Stomach (tissue), 19 donors: ENCODE measurements around the gene ECHDC1. TPM values are rescaled to one million over a fixed set of nuclear protein-coding genes. Genes with fewer than 3 reads are reported as not detected.
A peak's percentile ranks its signal among the peaks of the same experiment; 100 is the strongest.

Source experiments
- DNase-seq, 2 donors: peaks; one replicate each; pipeline versions ENCODE4 v3.0.0 to v3.0.0-alpha.2; 2013 to 2019
- H3K27ac ChIP-seq, 5 donors: fragments of 200-600 bp in 4 of 5; sonication (generic) in 4 of 5; one replicate each; pipeline ENCODE4 v1.5.1; 2013 to 2019; ENCODE audit warnings: mild to moderate bottlenecking in 1 of 5, moderate library complexity in 1 of 5
- H3K27me3 ChIP-seq, 3 donors: fragments of 200-600 bp; sonication (generic); one replicate each; pipeline ENCODE4 v1.5.1; 2017 to 2019; ENCODE audit warnings: mixed run types in 1 of 3
- H3K36me3 ChIP-seq, 4 donors: fragments of 200-600 bp; sonication (generic); 1 replicate in 3 of 4; 2 replicates in 1 of 4; pipeline ENCODE4 v1.5.1; 2016 to 2019
- H3K4me1 ChIP-seq, 4 donors: fragments of 200-600 bp; sonication (generic); one replicate each; pipeline ENCODE4 v1.5.1; 2016 to 2019
- H3K4me3 ChIP-seq, 4 donors: fragments of 200-600 bp; sonication (generic) in 3 of 4; one replicate each; pipeline ENCODE4 v1.5.1; 2016 to 2019; ENCODE audit warnings: mild to moderate bottlenecking in 1 of 4
- H3K9me3 ChIP-seq, 4 donors: fragments of 200-600 bp; sonication (generic); one replicate each; pipeline ENCODE4 v1.5.1; 2016 to 2019
- EP300 ChIP-seq: sonication (generic); formaldehyde crosslinking; IDR thresholded peaks from one replicate; pipeline ENCODE4 v1.6.1; 2017; ENCODE audit warnings: antibody characterized with exemption
- POLR2A ChIP-seq, 4 donors: fragments of 450-650 bp; IDR thresholded peaks; one replicate each; pipeline ENCODE4 v1.6.1; 2016; ENCODE audit warnings: antibody characterized with exemption in 4 of 4, control low read depth in 2 of 4, mild to moderate bottlenecking in 1 of 4, moderate library complexity in 1 of 4
- POLR2AphosphoS5 ChIP-seq, 3 donors: sonication (generic); formaldehyde crosslinking; IDR thresholded peaks; one replicate each; pipeline ENCODE4 v1.6.1; 2016; ENCODE audit warnings: antibody characterized with exemption in 3 of 3
- WGBS, 5 donors: extraction: QIAGEN DNeasy Blood & Tissue Kit in 3 of 5; methylation state at CpG; one replicate each; pipeline versions ENCODE4 v1.1.5 to v1.1.7; 2013 to 2018; 5-methylcytosine and 5-hydroxymethylcytosine counted together
- intact Hi-C: fragments of 100-400 bp; cut with DNase I; formaldehyde crosslinking; loops from one replicate; pipeline ENCODE4 v1.15.1; 2023; ENCODE audit warnings: low total_unique reads
- long read RNA-seq, 10 donors: transcript quantifications; one replicate each; lab custom pipeline, GENCODE V29; 2026
- polyA plus RNA-seq, 3 donors: library from polyadenylated mRNA; stranded (reverse); fragments of 200-250 nt; gene quantifications; one replicate each; pipeline ENCODE4 v1.2.3, GENCODE V29; 2013
- total RNA-seq, 5 donors: library from RNA; depleted of rRNA; stranded (reverse); fragments of >200 nt; gene quantifications; one replicate each; pipeline versions ENCODE4 v1.1.0 to v1.2.3, GENCODE V29; 2014 to 2016
- TF ChIP-seq, protein P1 (sequence below), 7 experiments: fragments of 450-650 bp in 4 of 7; fragments of 200-600 bp in 3 of 7; sonication (generic) in 3 of 7; IDR thresholded peaks; one replicate each; pipeline ENCODE4 v1.5.1; 2016 to 2019; ENCODE audit warnings: antibody characterized with exemption in 7 of 7, control low read depth in 2 of 7, mild to moderate bottlenecking in 1 of 7
- donor health status: healthy with polysubstance abuse.
- donor health status: Bipolar disorder and iron deficiency.
- donor health status: healthy.

ECHDC1 gene, protein sequence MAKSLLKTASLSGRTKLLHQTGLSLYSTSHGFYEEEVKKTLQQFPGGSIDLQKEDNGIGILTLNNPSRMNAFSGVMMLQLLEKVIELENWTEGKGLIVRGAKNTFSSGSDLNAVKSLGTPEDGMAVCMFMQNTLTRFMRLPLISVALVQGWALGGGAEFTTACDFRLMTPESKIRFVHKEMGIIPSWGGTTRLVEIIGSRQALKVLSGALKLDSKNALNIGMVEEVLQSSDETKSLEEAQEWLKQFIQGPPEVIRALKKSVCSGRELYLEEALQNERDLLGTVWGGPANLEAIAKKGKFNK
- total RNA-seq (10 to 100 TPM; 11.9 to 71.0 (median 50.8) TPM), polyA plus RNA-seq (10 to 100 TPM; 28.4 to 51.4 (median 50.7) TPM)
- long read RNA-seq, donor 1, partial matches to known transcripts, result 0 of 3 reads
- long read RNA-seq, donor 1, other reads (novel, unspliced or antisense), result 0 of 3 reads
- long read RNA-seq, donor 2, partial matches to known transcripts, result 14 of 19 reads
- long read RNA-seq, donor 2, other reads (novel, unspliced or antisense), result 0 of 19 reads
- long read RNA-seq, donor 3, transcript ECHDC1-210 (6 exons, 2,341 nt), result major isoform, 5 of 15 reads
- long read RNA-seq, donor 3, partial matches to known transcripts, result 0 of 15 reads
- long read RNA-seq, donor 3, other reads (novel, unspliced or antisense), result 0 of 15 reads
- long read RNA-seq, donor 4, result 0 reads
- long read RNA-seq, donor 5, transcript ECHDC1-210 (6 exons, 2,341 nt), result major isoform, 5 of 9 reads
- long read RNA-seq, donor 5, partial matches to known transcripts, result 0 of 9 reads
- long read RNA-seq, donor 5, other reads (novel, unspliced or antisense), result 0 of 9 reads
- long read RNA-seq, donor 6, transcript ECHDC1-203 (5 exons, 1,354 nt), result minor isoform, 5 of 87 reads
- long read RNA-seq, donor 6, transcript ECHDC1-210 (6 exons, 2,341 nt), result major isoform, 24 of 87 reads
- long read RNA-seq, donor 6, partial matches to known transcripts, result 53 of 87 reads
- long read RNA-seq, donor 6, other reads (novel, unspliced or antisense), result 0 of 87 reads
- long read RNA-seq, donor 7, transcript ECHDC1-210 (6 exons, 2,341 nt), result major isoform, 7 of 17 reads
- long read RNA-seq, donor 7, partial matches to known transcripts, result 6 of 17 reads
- long read RNA-seq, donor 7, other reads (novel, unspliced or antisense), result 0 of 17 reads
- long read RNA-seq, donor 8, transcript ECHDC1-210 (6 exons, 2,341 nt), result major isoform, 6 of 23 reads
- long read RNA-seq, donor 8, partial matches to known transcripts, result 12 of 23 reads
- long read RNA-seq, donor 8, other reads (novel, unspliced or antisense), result 0 of 23 reads
- long read RNA-seq, donor 9, partial matches to known transcripts, result 0 of 10 reads
- long read RNA-seq, donor 9, other reads (novel, unspliced or antisense), result 0 of 10 reads
- long read RNA-seq, donor 10, partial matches to known transcripts, result 9 of 15 reads
- long read RNA-seq, donor 10, other reads (novel, unspliced or antisense), result 0 of 15 reads

DNA sequence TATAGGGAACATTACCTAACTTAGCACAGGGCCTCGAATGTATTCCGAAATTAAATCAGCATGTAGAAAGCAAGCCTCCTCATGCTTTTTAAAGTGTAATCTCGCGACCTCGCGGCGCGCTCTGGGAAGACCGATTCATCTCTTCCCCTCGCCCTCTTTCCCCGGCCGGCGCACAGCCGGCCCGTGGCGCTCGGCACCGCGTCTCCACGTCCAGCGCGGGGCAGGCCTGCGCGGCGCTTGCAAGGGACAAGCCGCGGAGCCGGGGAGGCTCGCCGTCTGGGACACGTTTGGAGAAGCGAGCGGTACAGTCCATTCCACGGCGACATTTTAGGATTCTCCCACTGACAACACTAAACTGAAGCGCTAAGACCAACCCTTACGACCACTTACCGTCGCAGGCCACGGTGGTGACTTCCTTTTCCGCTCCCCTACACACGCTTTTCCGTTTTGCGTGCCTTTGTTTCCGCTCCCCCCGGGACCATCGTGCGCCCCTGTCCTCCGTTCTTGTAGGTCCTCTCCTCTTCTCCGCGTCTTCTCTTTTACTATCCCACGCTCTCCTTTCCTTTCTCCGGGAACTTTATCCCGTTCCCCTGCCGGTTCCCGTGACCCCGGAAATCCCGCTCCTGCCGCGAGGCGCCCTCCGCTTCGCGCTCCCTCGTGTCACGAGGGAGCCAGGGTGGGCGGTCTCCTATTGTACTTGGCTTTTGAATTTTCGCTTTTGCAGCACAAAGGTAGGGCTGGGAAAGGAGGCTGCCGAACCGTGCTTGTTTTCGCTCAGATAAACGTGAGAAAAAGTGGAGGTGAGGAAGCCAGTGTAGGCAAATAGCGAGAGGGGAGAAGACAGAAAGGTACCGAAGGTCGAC is at the start of gene ECHDC1:
ECHDC1 (minus strand) TSS at position 664 of the 863 bp plus-strand sequence. CDS start 12,581 bp downstream, outside the sequence.
- H3K4me1 ChIP-seq, result peaks cover 17 to 68% (median 46%) of the 10 kb centered on the region in 4 donors
- peak within 1 kb of the TSS; percentile 71 to 81 (median 80) for H3K4me3 ChIP-seq
- WGBS, 5 donors, result 0 to 1% (median 0%) methylated on average over 61 to 74 of the region's 75 CpGs
- H3K9me3 ChIP-seq, result no peaks in the 10 kb centered on the region
- H3K27me3 ChIP-seq, result no peaks in the 10 kb centered on the region
- H3K27ac ChIP-seq, result peak within 1 kb of the TSS; percentile 68 to 91 (median 85)
- intact Hi-C loops, result no loop called here
- DNase-seq, result peak; percentile 55 to 88
- no peaks in the 10 kb centered on the region for H3K36me3 ChIP-seq
- TF ChIP-seq POLR2AphosphoS5 (IDR thresholded peaks at IDR 0.05), result peak in 2 of 3 donors; percentile 10 to 53
- TF ChIP-seq POLR2A (IDR thresholded peaks at IDR 0.05), result no peak

DNA sequence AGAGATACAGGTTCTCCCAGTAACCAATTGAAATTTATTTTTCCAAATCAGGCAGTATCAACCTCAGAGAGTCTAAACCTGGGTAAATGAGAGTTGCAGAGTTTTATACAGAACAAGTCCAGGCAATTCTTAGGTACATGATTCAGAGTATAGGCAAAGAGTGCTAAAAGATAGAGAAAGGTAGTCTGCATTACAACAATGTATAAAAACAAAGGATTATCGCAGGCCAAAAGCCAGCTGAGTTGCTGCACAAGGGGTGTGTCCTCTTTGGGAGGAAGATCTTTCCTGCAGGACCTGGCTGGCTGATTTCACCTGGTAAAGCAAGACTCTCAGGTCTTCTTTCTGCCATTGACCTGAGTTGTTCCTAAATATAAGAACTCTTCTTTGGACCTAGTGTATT is 48.9 kb upstream of the ECHDC1 start:
- TF ChIP-seq EP300, result no peak
- H3K27me3 ChIP-seq, result no peaks in the 10 kb centered on the region
- H3K27ac ChIP-seq, result no peak overlapping the region
- H3K9me3 ChIP-seq, result no peaks in the 10 kb centered on the region
- H3K4me1 ChIP-seq, result peaks cover 0 to 8% (median 0%) of the 10 kb centered on the region in 4 donors
- no peak for DNase-seq
- no peak overlapping the region for H3K4me3 ChIP-seq
- WGBS, 5 donors, result 63 to 88% (median 79%) methylated on average over 1 of the region's 1 CpG
- intact Hi-C loops, result no loop called here
- no peaks in the 10 kb centered on the region for H3K36me3 ChIP-seq

DNA sequence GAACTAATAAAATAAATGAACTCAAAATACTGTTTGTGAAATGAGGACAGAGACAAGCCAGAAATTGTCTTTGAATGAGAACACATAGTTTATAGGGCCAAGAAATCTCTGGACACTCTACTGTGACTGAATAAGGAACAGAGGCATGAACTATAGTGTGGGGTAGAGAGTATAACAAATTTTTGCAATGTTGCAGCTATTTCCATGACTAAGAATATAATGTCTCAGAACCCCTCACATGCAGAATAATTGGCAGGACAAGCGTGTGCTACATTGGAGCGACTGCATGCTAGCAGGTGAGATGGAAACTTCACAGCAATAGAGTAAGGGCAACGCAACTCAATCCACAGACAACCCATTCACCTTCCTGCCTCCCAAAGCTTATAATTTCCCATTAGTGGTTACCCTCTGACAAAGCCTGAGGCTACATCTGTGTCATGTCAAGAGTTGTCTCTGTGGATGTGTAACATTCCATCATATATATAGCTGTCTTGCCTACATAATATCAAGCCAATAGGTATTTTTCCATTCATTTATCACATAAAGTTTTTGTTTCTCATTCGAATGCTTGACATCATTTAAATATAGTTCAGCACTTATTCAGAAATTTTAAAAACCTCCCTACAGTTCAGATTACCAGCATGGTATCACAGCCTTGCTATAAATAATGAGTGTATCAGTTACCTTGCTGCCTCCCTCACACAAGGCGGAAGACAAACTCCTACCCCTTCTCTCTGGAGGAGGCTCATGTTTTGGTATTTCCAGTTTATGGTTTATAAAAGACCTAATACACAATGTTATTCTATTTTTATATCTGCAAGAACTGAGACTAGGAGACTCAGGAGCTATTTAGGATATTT is 47.9 kb upstream of the ECHDC1 start:
- TF ChIP-seq, protein P1, sequence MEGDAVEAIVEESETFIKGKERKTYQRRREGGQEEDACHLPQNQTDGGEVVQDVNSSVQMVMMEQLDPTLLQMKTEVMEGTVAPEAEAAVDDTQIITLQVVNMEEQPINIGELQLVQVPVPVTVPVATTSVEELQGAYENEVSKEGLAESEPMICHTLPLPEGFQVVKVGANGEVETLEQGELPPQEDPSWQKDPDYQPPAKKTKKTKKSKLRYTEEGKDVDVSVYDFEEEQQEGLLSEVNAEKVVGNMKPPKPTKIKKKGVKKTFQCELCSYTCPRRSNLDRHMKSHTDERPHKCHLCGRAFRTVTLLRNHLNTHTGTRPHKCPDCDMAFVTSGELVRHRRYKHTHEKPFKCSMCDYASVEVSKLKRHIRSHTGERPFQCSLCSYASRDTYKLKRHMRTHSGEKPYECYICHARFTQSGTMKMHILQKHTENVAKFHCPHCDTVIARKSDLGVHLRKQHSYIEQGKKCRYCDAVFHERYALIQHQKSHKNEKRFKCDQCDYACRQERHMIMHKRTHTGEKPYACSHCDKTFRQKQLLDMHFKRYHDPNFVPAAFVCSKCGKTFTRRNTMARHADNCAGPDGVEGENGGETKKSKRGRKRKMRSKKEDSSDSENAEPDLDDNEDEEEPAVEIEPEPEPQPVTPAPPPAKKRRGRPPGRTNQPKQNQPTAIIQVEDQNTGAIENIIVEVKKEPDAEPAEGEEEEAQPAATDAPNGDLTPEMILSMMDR (IDR thresholded peaks at IDR 0.05), result no peak
- TF ChIP-seq EP300, result no peak
- H3K27me3 ChIP-seq, result no peaks in the 10 kb centered on the region
- H3K9me3 ChIP-seq, result no peaks in the 10 kb centered on the region
- H3K36me3 ChIP-seq, result no peaks in the 10 kb centered on the region
- DNase-seq, result peak in 1 of 2 donors; percentile 52
- 66 to 93% (median 83%) methylated on average over 5 of the region's 5 CpGs for WGBS, 5 donors
- H3K4me1 ChIP-seq, result peaks cover 0 to 8% (median 0%) of the 10 kb centered on the region in 4 donors
- H3K27ac ChIP-seq, result no peak overlapping the region
- intact Hi-C loops, result no loop called here
- H3K4me3 ChIP-seq, result no peak overlapping the region

DNA sequence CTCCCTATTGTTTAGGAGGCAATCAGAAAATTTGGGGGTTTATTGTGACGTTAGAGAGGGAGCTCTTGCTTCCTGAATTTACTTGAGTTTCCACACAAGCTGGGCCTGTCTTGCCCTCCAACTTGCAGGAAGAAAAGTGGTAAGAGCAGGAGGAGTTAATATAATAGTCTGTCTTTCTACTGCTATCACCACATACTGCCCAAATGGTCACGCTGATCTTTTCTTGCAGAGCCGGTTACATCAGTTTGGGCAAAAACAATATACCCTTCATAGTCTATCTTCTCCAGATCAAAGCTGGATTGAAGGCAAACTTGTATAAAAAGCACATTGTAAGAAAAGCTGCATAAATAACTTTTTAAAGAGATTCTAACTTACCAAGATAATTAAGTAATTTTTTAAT is 46.3 kb upstream of the ECHDC1 start:
- intact Hi-C loops, result no loop called here
- 55 to 77% (median 65%) methylated on average over 3 of the region's 3 CpGs for WGBS, 5 donors

More for the DNA sequence above, 46.3 kb upstream of the ECHDC1 start:
- H3K36me3 ChIP-seq, result no peaks in the 10 kb centered on the region
- H3K27me3 ChIP-seq, result no peaks in the 10 kb centered on the region
- no peak for DNase-seq
- no peak overlapping the region for H3K4me3 ChIP-seq
- no peak overlapping the region for H3K27ac ChIP-seq
- TF ChIP-seq POLR2AphosphoS5 (IDR thresholded peaks at IDR 0.05) (no peak), POLR2A (IDR thresholded peaks at IDR 0.05) (no peak), EP300 (no peak)
- TF ChIP-seq, protein P1 (IDR thresholded peaks at IDR 0.05), result no peak
- H3K4me1 ChIP-seq, result peaks cover 0 to 8% (median 0%) of the 10 kb centered on the region in 4 donors
- no peaks in the 10 kb centered on the region for H3K9me3 ChIP-seq
